Caco-2 (cell line): ENCODE data around the gene GLI2. TPM values are rescaled to one million over a fixed set of nuclear protein-coding genes. Genes with fewer than 3 reads are reported as not detected.

Source experiments
- BruUV-seq: library from RNA; stranded (reverse); fragments of 400-500 nt; replicated peaks from 2 replicates; lab custom pipeline; 2021; lab: Mats Ljungman, UMichigan
- CTCF ChIA-PET: fragments of 300-600 bp; sonication (Branson Sonifier 250); formaldehyde crosslinking; loops from one replicate; lab custom pipeline; 2022; ENCODE audit warnings: antibody characterized with exemption; lab: Charles Lee
- POLR2A ChIA-PET: fragments of 300-600 bp; sonication (Branson Sonifier 250); formaldehyde crosslinking; loops from one replicate; lab custom pipeline; 2022; ENCODE audit warnings: antibody characterized with exemption; lab: Charles Lee
- DNase-seq, 2 experiments: peaks; one replicate each; pipeline versions ENCODE4 v3.0.0 to v3.0.0-alpha.2; 2020 to 2022
- H3K27me3 ChIP-seq: replicated peaks from 2 replicates; pipeline ENCODE4 v1.6.0; 2011; ENCODE audit warnings: low read length; ENCODE audit not compliant: control insufficient read depth, insufficient read depth
- H3K36me3 ChIP-seq: 2 replicates; pipeline ENCODE4 v1.5.1; 2011; ENCODE audit warnings: low read length; ENCODE audit not compliant: control insufficient read depth, insufficient read depth
- H3K4me1 ChIP-seq: fragments of 250-450 bp; sonication (Bioruptor Pico); 2 replicates; pipeline ENCODE4 v1.5.1; 2020; ENCODE audit warnings: mild to moderate bottlenecking
- H3K4me3 ChIP-seq: 2 replicates; pipeline ENCODE4 v1.5.1; 2011; ENCODE audit warnings: low read depth, mild to moderate bottlenecking, control low read depth, low read length
- H3K9me3 ChIP-seq: fragments of 250-450 bp; sonication (Bioruptor Pico); 2 replicates; pipeline ENCODE4 v1.5.1; 2020; ENCODE audit warnings: mild to moderate bottlenecking, moderate library complexity
- H3K27ac Mint-ChIP-seq: one replicate; pipeline ENCODE4 v1.8.0; 2022; ENCODE audit warnings: mixed read lengths; ENCODE audit not compliant: unreplicated experiment
- H3K27me3 Mint-ChIP-seq: one replicate; pipeline ENCODE4 v1.8.0; 2022; ENCODE audit warnings: mixed read lengths; ENCODE audit not compliant: insufficient read depth, unreplicated experiment
- H3K36me3 Mint-ChIP-seq: one replicate; pipeline ENCODE4 v1.8.0; 2022; ENCODE audit warnings: mild to moderate bottlenecking, mixed read lengths; ENCODE audit not compliant: insufficient read depth, unreplicated experiment
- H3K4me1 Mint-ChIP-seq: one replicate; pipeline ENCODE4 v1.8.0; 2022; ENCODE audit warnings: low read depth, mixed read lengths; ENCODE audit not compliant: unreplicated experiment
- H3K4me3 Mint-ChIP-seq: one replicate; pipeline ENCODE4 v1.8.0; 2022; ENCODE audit warnings: mild to moderate bottlenecking, moderate library complexity, mixed read lengths; ENCODE audit not compliant: unreplicated experiment
- H3K9me3 Mint-ChIP-seq: one replicate; pipeline ENCODE4 v1.8.0; 2022; ENCODE audit warnings: mixed read lengths; ENCODE audit not compliant: unreplicated experiment
- intact Hi-C: fragments of 100-400 bp; cut with micrococcal nuclease; formaldehyde crosslinking; loops from one replicate; pipeline ENCODE4 v1.10.0; 2022; ENCODE audit not compliant: unreplicated experiment
- total RNA-seq: library from RNA; stranded (reverse); gene quantifications from 2 replicates; pipeline ENCODE4 v1.2.3, GENCODE V29; 2022
- TF ChIP-seq, protein P1 (sequence below), 2 experiments: fragments of 200-600 bp in 1 of 2; IDR thresholded peaks; 1 replicate in 1 of 2; 2 replicates in 1 of 2; pipeline versions ENCODE4 v1.5.1 to v1.8.0; 2011 to 2022; ENCODE audit warnings: antibody characterized with exemption in 1 of 2, control low read depth in 1 of 2, inconsistent platforms in 1 of 2, low read depth in 1 of 2, low read length in 1 of 2, mild to moderate bottlenecking in 1 of 2, moderate library complexity in 1 of 2; ENCODE audit not compliant: insufficient read depth in 1 of 2, severe bottlenecking in 1 of 2, unreplicated experiment in 1 of 2

GLI2 gene
- total RNA-seq, 1 experiment from 2014 or later, result 0.70 TPM

DNA sequence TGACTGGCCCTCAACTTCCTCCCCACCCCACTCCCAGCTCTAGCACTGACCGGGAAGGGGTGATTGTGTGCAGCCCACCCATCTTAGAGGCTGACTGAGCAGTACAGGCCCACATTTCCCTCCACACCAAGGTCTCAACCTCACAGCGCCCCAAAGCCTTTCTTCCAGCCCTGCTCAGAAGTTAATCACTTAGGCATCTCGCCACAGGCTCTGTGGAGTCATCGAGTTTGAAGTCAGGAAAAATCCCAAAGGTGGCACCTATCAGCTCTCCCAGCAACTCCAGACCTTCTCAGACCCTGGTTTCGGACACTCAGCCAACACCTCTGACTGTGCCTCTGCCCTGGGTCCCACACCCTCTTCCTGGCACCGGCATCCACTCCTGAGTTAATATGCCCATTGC is 43.0 kb upstream of the GLI2 start:
- TF ChIP-seq, protein P1, sequence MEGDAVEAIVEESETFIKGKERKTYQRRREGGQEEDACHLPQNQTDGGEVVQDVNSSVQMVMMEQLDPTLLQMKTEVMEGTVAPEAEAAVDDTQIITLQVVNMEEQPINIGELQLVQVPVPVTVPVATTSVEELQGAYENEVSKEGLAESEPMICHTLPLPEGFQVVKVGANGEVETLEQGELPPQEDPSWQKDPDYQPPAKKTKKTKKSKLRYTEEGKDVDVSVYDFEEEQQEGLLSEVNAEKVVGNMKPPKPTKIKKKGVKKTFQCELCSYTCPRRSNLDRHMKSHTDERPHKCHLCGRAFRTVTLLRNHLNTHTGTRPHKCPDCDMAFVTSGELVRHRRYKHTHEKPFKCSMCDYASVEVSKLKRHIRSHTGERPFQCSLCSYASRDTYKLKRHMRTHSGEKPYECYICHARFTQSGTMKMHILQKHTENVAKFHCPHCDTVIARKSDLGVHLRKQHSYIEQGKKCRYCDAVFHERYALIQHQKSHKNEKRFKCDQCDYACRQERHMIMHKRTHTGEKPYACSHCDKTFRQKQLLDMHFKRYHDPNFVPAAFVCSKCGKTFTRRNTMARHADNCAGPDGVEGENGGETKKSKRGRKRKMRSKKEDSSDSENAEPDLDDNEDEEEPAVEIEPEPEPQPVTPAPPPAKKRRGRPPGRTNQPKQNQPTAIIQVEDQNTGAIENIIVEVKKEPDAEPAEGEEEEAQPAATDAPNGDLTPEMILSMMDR (IDR thresholded peaks at IDR 0.05; ENCODE audit: insufficient read depth in 1 of 2, low read depth in 1 of 2, low read length in 1 of 2, severe bottlenecking in 1 of 2, unreplicated experiment in 1 of 2), result no peak
- Mint-ChIP-seq H3K27me3 (peaks cover 12% of the 10 kb centered on the region), H3K27ac (no peak overlapping the region), H3K9me3 (no peaks in the 10 kb centered on the region), H3K4me1 (peaks cover 11% of the 10 kb centered on the region), H3K36me3 (no peaks in the 10 kb centered on the region), H3K4me3 (no peak overlapping the region)
- no TSS peak for BruUV-seq
- POLR2A ChIA-PET, result interaction anchor here (0.5 kb wide), 1 partner anchor 686 kb away, joined by 3 read pairs; no protein-coding TSS in a partner anchor
- DNase-seq, result no peak
- no peaks in the 10 kb centered on the region for H3K36me3 ChIP-seq
- peaks cover 7% of the 10 kb centered on the region for H3K4me1 ChIP-seq
- CTCF ChIA-PET, result interaction anchor here (0.6 kb wide), 1 partner anchor 379 kb away, joined by 3 read pairs; no protein-coding TSS in a partner anchor
- H3K4me3 ChIP-seq, result no peak overlapping the region
- H3K9me3 ChIP-seq, result no peaks in the 10 kb centered on the region
- H3K27me3 ChIP-seq, result no peaks in the 10 kb centered on the region
- intact Hi-C loops, result loop anchor here (10.0 kb wide), 1 partner anchor 92 kb away; no protein-coding TSS in a partner anchor

DNA sequence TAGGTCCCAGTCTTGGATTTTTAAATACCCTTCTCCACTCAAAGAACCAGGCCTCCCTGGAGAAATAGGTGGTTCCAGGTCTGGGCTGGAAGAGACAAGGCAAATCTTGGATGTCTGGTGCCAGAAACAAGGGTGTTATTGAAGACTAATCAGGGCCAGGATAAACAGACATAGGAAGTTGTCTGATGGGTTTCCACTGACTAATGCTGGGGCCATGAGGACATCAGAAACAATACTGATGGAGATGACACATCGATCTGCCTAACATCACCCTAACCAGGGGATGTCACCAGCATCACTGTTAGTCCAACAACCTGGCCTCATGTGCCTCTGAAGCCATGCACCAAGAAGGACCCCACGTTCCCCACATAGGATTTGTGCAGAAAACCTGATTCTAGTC is 42.5 kb upstream of the GLI2 start:
- no peak overlapping the region for H3K4me3 ChIP-seq
- no peaks in the 10 kb centered on the region for H3K9me3 Mint-ChIP-seq
- POLR2A ChIA-PET, result no interaction called here
- peaks cover 8% of the 10 kb centered on the region for H3K4me1 ChIP-seq
- H3K36me3 ChIP-seq, result no peaks in the 10 kb centered on the region
- H3K27me3 Mint-ChIP-seq, result peaks cover 12% of the 10 kb centered on the region
- TF ChIP-seq, protein P1 (IDR thresholded peaks at IDR 0.05; ENCODE audit: insufficient read depth in 1 of 2, low read depth in 1 of 2, low read length in 1 of 2, severe bottlenecking in 1 of 2, unreplicated experiment in 1 of 2), result no peak
- BruUV-seq, result no TSS peak
- no peaks in the 10 kb centered on the region for H3K27me3 ChIP-seq
- peaks cover 13% of the 10 kb centered on the region for H3K4me1 Mint-ChIP-seq
- CTCF ChIA-PET, result interaction anchor here (0.6 to 0.8 kb wide), 2 partner anchors 379 to 386 kb away, joined by 3 read pairs; no protein-coding TSS in a partner anchor
- H3K4me3 Mint-ChIP-seq, result no peak overlapping the region
- no peak for DNase-seq
- H3K27ac Mint-ChIP-seq, result no peak overlapping the region
- H3K36me3 Mint-ChIP-seq, result no peaks in the 10 kb centered on the region
- no peaks in the 10 kb centered on the region for H3K9me3 ChIP-seq
- intact Hi-C loops, result loop anchor here (10.0 kb wide), 1 partner anchor 92 kb away; no protein-coding TSS in a partner anchor

DNA sequence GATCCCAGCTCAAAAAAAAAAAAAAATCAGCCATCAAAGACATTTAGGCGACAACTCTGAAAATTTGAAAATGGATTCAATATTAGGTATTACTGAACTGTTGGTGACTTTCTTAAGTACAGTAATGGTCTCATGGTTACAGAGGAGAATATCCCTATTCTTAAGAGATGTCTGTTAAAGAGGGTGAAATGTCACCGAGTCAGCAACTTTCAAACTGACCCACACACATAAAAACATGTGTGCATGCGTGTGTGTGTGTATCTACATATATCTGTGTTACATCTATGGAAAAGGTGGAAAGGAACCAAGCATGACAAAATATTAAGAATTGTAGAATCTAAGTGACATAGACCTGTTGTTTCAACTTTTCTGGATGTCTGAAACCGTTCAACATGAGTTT is 41.6 kb upstream of the GLI2 start:
- Histone ChIP-seq H3K9me3 (no peaks in the 10 kb centered on the region), H3K36me3 (no peaks in the 10 kb centered on the region), H3K27me3 (no peaks in the 10 kb centered on the region), H3K4me1 (peaks cover 8% of the 10 kb centered on the region), H3K4me3 (no peak overlapping the region)
- no peaks in the 10 kb centered on the region for H3K36me3 Mint-ChIP-seq
- H3K4me1 Mint-ChIP-seq, result peaks cover 13% of the 10 kb centered on the region
- peaks cover 12% of the 10 kb centered on the region for H3K27me3 Mint-ChIP-seq
- no peak overlapping the region for H3K4me3 Mint-ChIP-seq
- no peaks in the 10 kb centered on the region for H3K9me3 Mint-ChIP-seq
- no peak for DNase-seq
- TF ChIP-seq, protein P1 (IDR thresholded peaks at IDR 0.05; ENCODE audit: insufficient read depth in 1 of 2, low read depth in 1 of 2, low read length in 1 of 2, severe bottlenecking in 1 of 2, unreplicated experiment in 1 of 2), result no peak
- POLR2A ChIA-PET, result no interaction called here
- CTCF ChIA-PET, result interaction anchor here (0.6 to 0.8 kb wide), 3 partner anchors 241 to 385 kb away, joined by 3 read pairs; no protein-coding TSS in a partner anchor
- intact Hi-C loops, result loop anchor here (10.0 kb wide), 1 partner anchor 91 kb away; no protein-coding TSS in a partner anchor
- no peak overlapping the region for H3K27ac Mint-ChIP-seq
- no TSS peak for BruUV-seq
